ENCODE data around the gene PTPN9.

DNA sequence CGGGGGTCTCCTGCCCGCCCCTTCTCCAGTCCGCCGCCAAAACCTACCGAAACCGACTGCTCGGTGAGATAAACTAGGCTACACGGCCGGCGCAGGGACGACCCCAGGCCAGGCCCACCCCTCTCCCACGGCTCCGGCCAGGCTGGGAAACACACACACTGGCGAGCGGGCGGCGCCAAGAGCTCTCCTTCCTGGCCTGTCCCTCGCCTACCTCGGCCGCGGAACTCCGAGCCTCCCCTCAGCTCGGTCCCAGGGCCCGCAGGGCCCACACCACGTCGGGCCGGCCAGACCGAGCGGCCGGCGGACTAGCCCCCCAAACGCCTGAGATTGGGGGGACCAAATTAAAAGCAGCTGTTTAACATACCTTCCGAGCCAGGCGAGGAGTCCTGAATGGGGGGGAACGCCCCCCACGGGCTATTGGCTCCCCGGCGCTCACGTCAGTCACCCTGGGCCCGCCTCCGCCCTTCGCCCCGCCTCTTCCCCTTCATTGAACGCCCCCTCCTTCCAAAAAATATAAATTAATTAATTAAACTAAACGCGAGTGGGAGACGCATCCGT lies 123.6 kb downstream of the PTPN9 start:
- TF ChIP-seq, protein P1, sequence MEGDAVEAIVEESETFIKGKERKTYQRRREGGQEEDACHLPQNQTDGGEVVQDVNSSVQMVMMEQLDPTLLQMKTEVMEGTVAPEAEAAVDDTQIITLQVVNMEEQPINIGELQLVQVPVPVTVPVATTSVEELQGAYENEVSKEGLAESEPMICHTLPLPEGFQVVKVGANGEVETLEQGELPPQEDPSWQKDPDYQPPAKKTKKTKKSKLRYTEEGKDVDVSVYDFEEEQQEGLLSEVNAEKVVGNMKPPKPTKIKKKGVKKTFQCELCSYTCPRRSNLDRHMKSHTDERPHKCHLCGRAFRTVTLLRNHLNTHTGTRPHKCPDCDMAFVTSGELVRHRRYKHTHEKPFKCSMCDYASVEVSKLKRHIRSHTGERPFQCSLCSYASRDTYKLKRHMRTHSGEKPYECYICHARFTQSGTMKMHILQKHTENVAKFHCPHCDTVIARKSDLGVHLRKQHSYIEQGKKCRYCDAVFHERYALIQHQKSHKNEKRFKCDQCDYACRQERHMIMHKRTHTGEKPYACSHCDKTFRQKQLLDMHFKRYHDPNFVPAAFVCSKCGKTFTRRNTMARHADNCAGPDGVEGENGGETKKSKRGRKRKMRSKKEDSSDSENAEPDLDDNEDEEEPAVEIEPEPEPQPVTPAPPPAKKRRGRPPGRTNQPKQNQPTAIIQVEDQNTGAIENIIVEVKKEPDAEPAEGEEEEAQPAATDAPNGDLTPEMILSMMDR (IDR thresholded peaks at IDR 0.05): no peak
- TF ChIP-seq POLR2A (IDR thresholded peaks at IDR 0.05): peak; percentile 67 to 72
